Left lung (tissue), 10 donors: ENCODE measurements around the gene EHBP1. TPM values are rescaled to one million over a fixed set of nuclear protein-coding genes. Genes with fewer than 3 reads are reported as not detected.

Source experiments
- ATAC-seq: fragments of 200-7000 bp; cut with Tn5 transposase; one replicate; pipeline ENCODE4 v1.9.1; 2020; ENCODE audit warnings: moderate library complexity
- DNase-seq, 4 donors: peaks; one replicate each; pipeline ENCODE4 v3.0.0-alpha.2; 2013 to 2020
- H3K27ac ChIP-seq, 2 donors: fragments of 200-600 bp; sonication (generic) in 1 of 2; one replicate each; pipeline versions ENCODE4 v1.5.0 to v1.8.0; 2020 to 2021
- H3K27me3 ChIP-seq, 2 donors: fragments of 200-600 bp; sonication (generic) in 1 of 2; one replicate each; pipeline versions ENCODE4 v1.5.0 to v1.8.0; 2020 to 2021
- H3K36me3 ChIP-seq, 2 donors: fragments of 200-600 bp; sonication (generic) in 1 of 2; one replicate each; pipeline versions ENCODE4 v1.5.0 to v1.8.0; 2020 to 2021
- H3K4me1 ChIP-seq, 2 donors: fragments of 200-600 bp; one replicate each; pipeline ENCODE4 v1.8.0; 2021
- H3K4me3 ChIP-seq, 2 donors: fragments of 200-600 bp; sonication (generic) in 1 of 2; one replicate each; pipeline versions ENCODE4 v1.5.0 to v1.8.0; 2020 to 2021; ENCODE audit warnings: mild to moderate bottlenecking in 1 of 2
- H3K9me3 ChIP-seq, 2 donors: fragments of 200-600 bp; sonication (generic) in 1 of 2; one replicate each; pipeline versions ENCODE4 v1.5.0 to v1.8.0; 2020 to 2021
- CTCF ChIP-seq, 2 donors: fragments of 200-600 bp; sonication (generic) in 1 of 2; IDR thresholded peaks; one replicate each; pipeline versions ENCODE4 v1.5.0 to v1.8.0; 2021; ENCODE audit warnings: antibody characterized with exemption in 2 of 2
- intact Hi-C, 2 donors: fragments of 100-400 bp; cut with DNase I; formaldehyde crosslinking; loops; one replicate each; pipeline versions ENCODE4 v1.11.2 to v1.14.2; 2022
- polyA plus RNA-seq, 6 donors: library from polyadenylated mRNA; unstranded; fragments of 120-200 nt; gene quantifications; one replicate each; pipeline ENCODE4 v1.2.1, GENCODE V29; 2013; ENCODE audit not compliant: insufficient read length in 6 of 6
- total RNA-seq, 2 donors: library from RNA; stranded (reverse); fragmentation: NEBNext Ultra II Directional; extraction: Animal tissue kit (Norgen Biotek cat#: 25700); gene quantifications; one replicate each; pipeline ENCODE4 v1.2.1, GENCODE V29; 2021
- donor health status: DM: no; HTN: yes; CAD: no.
- donor health status: DM: no; HTN: no; CAD: no.

The EHBP1 gene
- total and polyA plus RNA-seq, 8 donors, result 35.4 to 48.9 (median 38.9) TPM

GRCh38 chr2:63086687-63087086 lies 381.2 kb downstream of the EHBP1 start:
- no peak overlapping the region for H3K4me3 ChIP-seq
- TF ChIP-seq CTCF (IDR thresholded peaks at IDR 0.05), result no peak
- no peaks in the 10 kb centered on the region for H3K27me3 ChIP-seq
- H3K36me3 ChIP-seq, result no peaks in the 10 kb centered on the region
- no peak overlapping the region for H3K27ac ChIP-seq
- H3K4me1 ChIP-seq, result no peaks in the 10 kb centered on the region
- intact Hi-C loops, result no loop called here
- DNase-seq (no peak), ATAC-seq (no peak)
- no peaks in the 10 kb centered on the region for H3K9me3 ChIP-seq

- no peak for TF ChIP-seq CTCF (IDR thresholded peaks at IDR 0.05)
- Histone ChIP-seq H3K9me3 (no peaks in the 10 kb centered on the region), H3K4me1 (no peaks in the 10 kb centered on the region), H3K36me3 (no peaks in the 10 kb centered on the region), H3K4me3 (no peak overlapping the region), H3K27ac (no peak overlapping the region), H3K27me3 (no peaks in the 10 kb centered on the region)
- ATAC-seq, result no peak
- peak in 2 of 4 donors; percentile 30 to 43 for DNase-seq
- intact Hi-C loops, result no loop called here
Observed at GRCh38 chr2:63092401-63092800, 386.9 kb downstream of the EHBP1 start.

- H3K9me3 ChIP-seq, result no peaks in the 10 kb centered on the region
- H3K4me3 ChIP-seq, result no peak overlapping the region
- intact Hi-C loops, result no loop called here
- H3K27ac ChIP-seq, result no peak overlapping the region
- no peaks in the 10 kb centered on the region for H3K27me3 ChIP-seq
- DNase-seq (peak in 2 of 4 donors; percentile 6 to 15), ATAC-seq (no peak)
- TF ChIP-seq CTCF (IDR thresholded peaks at IDR 0.05), result no peak
- no peaks in the 10 kb centered on the region for H3K4me1 ChIP-seq
- H3K36me3 ChIP-seq, result no peaks in the 10 kb centered on the region
Observed at GRCh38 chr2:63092857-63093256, 387.3 kb downstream of the EHBP1 start.

- Histone ChIP-seq H3K27me3 (no peaks in the 10 kb centered on the region), H3K9me3 (no peaks in the 10 kb centered on the region), H3K27ac (no peak overlapping the region), H3K4me3 (no peak overlapping the region), H3K36me3 (no peaks in the 10 kb centered on the region), H3K4me1 (no peaks in the 10 kb centered on the region)
- peak in 1 of 4 donors; percentile 2 for DNase-seq
- no peak for TF ChIP-seq CTCF (IDR thresholded peaks at IDR 0.05)
- no peak for ATAC-seq
- intact Hi-C loops, result no loop called here
Observed at GRCh38 chr2:63093502-63093901, 388.0 kb downstream of the EHBP1 start.

Other genes with a start within 250 kb of the EHBP1 start
- gene TMEM17, start 199.5 kb upstream of the EHBP1 start, total RNA-seq, result 1 to 10 TPM; 1.8 to 2.7 TPM
- 1 to 10 TPM; 3.6 to 5.0 (median 4.1) TPM for gene TMEM17, start 199.5 kb upstream of the EHBP1 start, polyA plus RNA-seq